ENCODE data around the gene USP2. TPM values are rescaled to one million over a fixed set of nuclear protein-coding genes. Genes with fewer than 3 reads are reported as not detected.

The USP2 gene
- total and polyA plus RNA-seq, 4 donors: 1.7 to 6.5 (median 3.5) TPM

DNA sequence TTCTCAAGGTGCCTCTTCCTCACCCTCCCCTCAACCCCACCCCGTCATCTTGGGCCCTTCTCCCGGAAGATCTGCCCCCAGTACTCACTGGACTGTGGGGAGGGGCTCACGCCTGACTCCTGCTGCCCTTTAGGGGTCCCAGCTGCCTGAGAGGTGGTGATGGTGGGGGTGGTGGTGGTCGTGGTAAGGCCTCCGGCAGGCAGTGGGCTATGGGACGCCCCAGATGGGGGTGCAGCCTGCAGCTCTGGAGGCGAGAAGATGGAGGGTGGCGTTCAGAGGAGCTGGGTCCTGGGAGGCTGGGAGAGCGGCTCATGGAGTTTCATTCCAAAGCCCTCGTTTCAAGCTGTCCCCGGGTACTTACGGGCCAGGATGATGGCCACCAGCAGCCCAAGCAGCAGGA is 35.8 kb downstream of the USP2 start:
- DNase-seq (no peak), ATAC-seq (ENCODE audit: insufficient read depth, low FRiP score) (no peak)
- 86 to 90% methylated on average over 12 of the region's 12 CpGs for WGBS, 2 donors

DNA sequence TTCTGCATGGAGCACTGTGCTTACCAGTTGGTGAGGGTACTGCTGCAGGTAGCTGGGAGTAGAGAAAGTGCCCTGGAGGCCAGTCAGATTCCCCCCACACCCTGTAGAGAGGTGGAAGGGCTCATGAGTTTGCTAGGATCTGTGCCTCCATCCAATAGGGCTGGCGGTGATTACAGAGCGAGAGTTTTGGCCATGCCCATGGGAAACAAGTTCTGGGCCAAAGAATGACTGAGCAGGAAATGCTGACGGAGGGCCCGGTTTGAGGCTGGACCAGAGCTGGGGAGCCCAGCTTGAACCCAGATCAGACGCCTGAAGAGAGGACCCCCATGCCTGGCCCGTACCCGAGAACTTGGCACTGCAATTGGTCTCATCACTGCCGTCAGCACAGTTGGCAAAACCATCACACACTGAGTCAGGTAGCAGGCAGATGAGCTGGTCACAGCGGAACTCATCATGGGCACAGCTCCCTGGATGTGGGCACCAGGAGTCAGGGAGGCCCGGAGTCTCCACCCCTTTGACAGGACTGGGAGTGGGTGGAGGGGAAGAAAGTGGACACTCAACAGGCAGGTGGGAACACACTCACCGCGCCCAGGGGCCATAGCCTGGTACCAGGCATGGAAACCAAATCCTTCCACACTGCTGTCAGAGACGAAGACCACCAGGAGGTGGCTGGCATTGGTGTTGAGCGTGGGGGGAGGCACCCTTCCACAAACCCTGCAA is 37.0 kb downstream of the USP2 start:
- ATAC-seq (ENCODE audit: insufficient read depth, low FRiP score) (no peak), DNase-seq (no peak)
- Histone ChIP-seq H3K4me1 (ENCODE audit: control insufficient read depth in 5 of 5, insufficient read depth in 5 of 5, low read length in 5 of 5) (peaks cover 0 to 12% (median 3%) of the 10 kb centered on the region in 5 donors), H3K4me3 (no peak overlapping the region), H3K9ac (ENCODE audit: insufficient read depth in 1 of 2, low read length in 2 of 2) (no peak overlapping the region), H3K9me3 (ENCODE audit: control insufficient read depth in 4 of 4, insufficient read depth in 3 of 4, low read length in 3 of 4) (no peaks in the 10 kb centered on the region), H3K36me3 (ENCODE audit: control insufficient read depth in 4 of 4, insufficient read depth in 4 of 4, low read length in 4 of 4) (no peaks in the 10 kb centered on the region), H3K27me3 (ENCODE audit: control insufficient read depth in 3 of 3, insufficient read depth in 3 of 3, low read length in 2 of 3) (peaks cover 0 to 6% (median 0%) of the 10 kb centered on the region in 3 donors), H3K27ac (ENCODE audit: low read depth in 1 of 2, low read length in 1 of 2) (no peak overlapping the region)
- TF ChIP-seq, protein P1, sequence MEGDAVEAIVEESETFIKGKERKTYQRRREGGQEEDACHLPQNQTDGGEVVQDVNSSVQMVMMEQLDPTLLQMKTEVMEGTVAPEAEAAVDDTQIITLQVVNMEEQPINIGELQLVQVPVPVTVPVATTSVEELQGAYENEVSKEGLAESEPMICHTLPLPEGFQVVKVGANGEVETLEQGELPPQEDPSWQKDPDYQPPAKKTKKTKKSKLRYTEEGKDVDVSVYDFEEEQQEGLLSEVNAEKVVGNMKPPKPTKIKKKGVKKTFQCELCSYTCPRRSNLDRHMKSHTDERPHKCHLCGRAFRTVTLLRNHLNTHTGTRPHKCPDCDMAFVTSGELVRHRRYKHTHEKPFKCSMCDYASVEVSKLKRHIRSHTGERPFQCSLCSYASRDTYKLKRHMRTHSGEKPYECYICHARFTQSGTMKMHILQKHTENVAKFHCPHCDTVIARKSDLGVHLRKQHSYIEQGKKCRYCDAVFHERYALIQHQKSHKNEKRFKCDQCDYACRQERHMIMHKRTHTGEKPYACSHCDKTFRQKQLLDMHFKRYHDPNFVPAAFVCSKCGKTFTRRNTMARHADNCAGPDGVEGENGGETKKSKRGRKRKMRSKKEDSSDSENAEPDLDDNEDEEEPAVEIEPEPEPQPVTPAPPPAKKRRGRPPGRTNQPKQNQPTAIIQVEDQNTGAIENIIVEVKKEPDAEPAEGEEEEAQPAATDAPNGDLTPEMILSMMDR (IDR thresholded peaks at IDR 0.05; ENCODE audit: control extremely low read depth, extremely low read depth): no peak
- 74 to 87% methylated on average over 14 of the region's 14 CpGs for WGBS, 2 donors

More for the DNA sequence above, 35.8 kb downstream of the USP2 start:
- Histone ChIP-seq H3K4me1 (ENCODE audit: control insufficient read depth in 5 of 5, insufficient read depth in 5 of 5, low read length in 5 of 5) (peaks cover 0 to 9% (median 2%) of the 10 kb centered on the region in 5 donors), H3K27me3 (ENCODE audit: control insufficient read depth in 3 of 3, insufficient read depth in 3 of 3, low read length in 2 of 3) (peaks cover 0 to 6% (median 0%) of the 10 kb centered on the region in 3 donors), H3K4me3 (no peak overlapping the region), H3K9ac (ENCODE audit: insufficient read depth in 1 of 2, low read length in 2 of 2) (no peak overlapping the region), H3K27ac (ENCODE audit: low read depth in 1 of 2, low read length in 1 of 2) (no peak overlapping the region), H3K9me3 (ENCODE audit: control insufficient read depth in 4 of 4, insufficient read depth in 3 of 4, low read length in 3 of 4) (no peaks in the 10 kb centered on the region), H3K36me3 (ENCODE audit: control insufficient read depth in 4 of 4, insufficient read depth in 4 of 4, low read length in 4 of 4) (no peaks in the 10 kb centered on the region)
- TF ChIP-seq, protein P1 (IDR thresholded peaks at IDR 0.05; ENCODE audit: control extremely low read depth, extremely low read depth): no peak

DNA sequence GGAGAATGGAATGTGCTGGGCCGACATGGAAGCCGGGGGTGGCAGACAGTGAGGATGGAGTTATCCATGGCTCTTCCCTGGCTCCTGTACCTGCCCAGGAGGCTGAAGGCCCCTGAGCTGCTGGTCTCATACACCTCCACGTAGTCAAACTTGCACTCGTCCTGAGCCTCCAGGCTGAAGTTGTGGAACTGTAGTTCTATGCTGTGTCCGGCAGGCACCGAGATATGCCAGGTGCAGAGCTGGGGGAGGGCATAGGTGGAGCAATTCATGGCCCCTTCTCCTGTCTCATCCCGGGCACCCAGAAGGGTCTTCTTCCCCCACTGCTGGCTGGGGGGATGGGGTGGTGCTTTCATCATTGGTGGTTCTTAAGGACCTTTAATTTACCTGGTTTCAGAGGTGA is 37.8 kb downstream of the USP2 start:
- Histone ChIP-seq H3K36me3 (ENCODE audit: control insufficient read depth in 4 of 4, insufficient read depth in 4 of 4, low read length in 4 of 4) (no peaks in the 10 kb centered on the region), H3K9me3 (ENCODE audit: control insufficient read depth in 4 of 4, insufficient read depth in 3 of 4, low read length in 3 of 4) (no peaks in the 10 kb centered on the region), H3K27me3 (ENCODE audit: control insufficient read depth in 3 of 3, insufficient read depth in 3 of 3, low read length in 2 of 3) (peaks cover 0 to 6% (median 0%) of the 10 kb centered on the region in 3 donors), H3K9ac (ENCODE audit: insufficient read depth in 1 of 2, low read length in 2 of 2) (no peak overlapping the region), H3K4me1 (ENCODE audit: control insufficient read depth in 5 of 5, insufficient read depth in 5 of 5, low read length in 5 of 5) (peaks cover 0 to 20% (median 5%) of the 10 kb centered on the region in 5 donors), H3K27ac (ENCODE audit: low read depth in 1 of 2, low read length in 1 of 2) (no peak overlapping the region), H3K4me3 (no peak overlapping the region)
- ATAC-seq (ENCODE audit: insufficient read depth, low FRiP score): no peak
- TF ChIP-seq, protein P1 (IDR thresholded peaks at IDR 0.05; ENCODE audit: control extremely low read depth, extremely low read depth): no peak
- 87 to 93% methylated on average over 7 of the region's 7 CpGs for WGBS, 2 donors
- no peak for DNase-seq

Data from lung (tissue), 12 donors.